ENCODE results near the gene SLC9A7.

SLC9A7 gene

GRCh38 chrX:46577221-46578005 lies 181.5 kb downstream of the SLC9A7 start:
- in situ Hi-C loops (cut with MboI; ENCODE audit: low sequenced_read_pairs, unreplicated experiment): loop anchor here (10.0 kb wide), 1 partner anchor 57 kb away; no protein-coding TSS in a partner anchor

DNA sequence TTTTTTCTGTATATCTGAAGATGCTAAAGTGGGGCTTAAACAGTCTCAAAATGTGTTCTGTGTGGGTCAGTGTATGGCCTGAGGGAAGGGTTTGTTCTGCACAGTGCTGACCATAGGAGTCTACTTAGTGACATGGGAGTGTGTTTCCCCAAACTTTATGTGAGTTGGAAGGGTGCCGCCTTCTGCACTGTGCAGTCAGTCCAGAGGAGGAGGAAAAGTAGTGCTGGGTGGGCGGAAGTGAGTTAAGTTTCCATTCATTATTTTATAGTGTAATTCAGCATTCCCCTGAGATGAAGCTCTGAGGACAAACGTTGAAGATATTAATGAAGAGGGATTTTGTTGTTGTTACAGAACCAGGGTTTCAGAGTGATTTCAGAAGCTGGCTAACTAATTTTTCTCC lies 182.5 kb downstream of the SLC9A7 start:
- in situ Hi-C loops (cut with MboI; ENCODE audit: low sequenced_read_pairs, unreplicated experiment): loop anchor here (10.0 kb wide), 1 partner anchor 58 kb away; no protein-coding TSS in a partner anchor
- TF ChIP-seq, protein P1, sequence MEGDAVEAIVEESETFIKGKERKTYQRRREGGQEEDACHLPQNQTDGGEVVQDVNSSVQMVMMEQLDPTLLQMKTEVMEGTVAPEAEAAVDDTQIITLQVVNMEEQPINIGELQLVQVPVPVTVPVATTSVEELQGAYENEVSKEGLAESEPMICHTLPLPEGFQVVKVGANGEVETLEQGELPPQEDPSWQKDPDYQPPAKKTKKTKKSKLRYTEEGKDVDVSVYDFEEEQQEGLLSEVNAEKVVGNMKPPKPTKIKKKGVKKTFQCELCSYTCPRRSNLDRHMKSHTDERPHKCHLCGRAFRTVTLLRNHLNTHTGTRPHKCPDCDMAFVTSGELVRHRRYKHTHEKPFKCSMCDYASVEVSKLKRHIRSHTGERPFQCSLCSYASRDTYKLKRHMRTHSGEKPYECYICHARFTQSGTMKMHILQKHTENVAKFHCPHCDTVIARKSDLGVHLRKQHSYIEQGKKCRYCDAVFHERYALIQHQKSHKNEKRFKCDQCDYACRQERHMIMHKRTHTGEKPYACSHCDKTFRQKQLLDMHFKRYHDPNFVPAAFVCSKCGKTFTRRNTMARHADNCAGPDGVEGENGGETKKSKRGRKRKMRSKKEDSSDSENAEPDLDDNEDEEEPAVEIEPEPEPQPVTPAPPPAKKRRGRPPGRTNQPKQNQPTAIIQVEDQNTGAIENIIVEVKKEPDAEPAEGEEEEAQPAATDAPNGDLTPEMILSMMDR (IDR thresholded peaks at IDR 0.05; ENCODE audit: borderline replicate concordance, control extremely low read depth, extremely low read depth, insufficient read depth, missing control alignments): no peak

More at GRCh38 chrX:46577221-46578005, 181.5 kb downstream of the SLC9A7 start:
- TF ChIP-seq, protein P1 (IDR thresholded peaks at IDR 0.05; ENCODE audit: borderline replicate concordance, control extremely low read depth, extremely low read depth, insufficient read depth, missing control alignments): no peak
- DNase-seq (ENCODE audit: low spot score): no peak

GRCh38 chrX:46575991-46576392 lies 182.9 kb downstream of the SLC9A7 start:
- DNase-seq (ENCODE audit: low spot score): no peak
- in situ Hi-C loops (cut with MboI; ENCODE audit: low sequenced_read_pairs, unreplicated experiment): loop anchor here (10.0 kb wide), 1 partner anchor 59 kb away; no protein-coding TSS in a partner anchor
- TF ChIP-seq, protein P1 (IDR thresholded peaks at IDR 0.05; ENCODE audit: borderline replicate concordance, control extremely low read depth, extremely low read depth, insufficient read depth, missing control alignments): no peak

More for the DNA sequence above, 182.5 kb downstream of the SLC9A7 start:
- no peak for DNase-seq (ENCODE audit: low spot score)

- in situ Hi-C loops (cut with MboI; ENCODE audit: low sequenced_read_pairs, unreplicated experiment): loop anchor here (10.0 kb wide), 1 partner anchor 59 kb away; no protein-coding TSS in a partner anchor
- TF ChIP-seq, protein P1 (IDR thresholded peaks at IDR 0.05; ENCODE audit: borderline replicate concordance, control extremely low read depth, extremely low read depth, insufficient read depth, missing control alignments): no peak
- no peak for DNase-seq (ENCODE audit: low spot score)
These were observed 183.3 kb downstream of the SLC9A7 start for GRCh38 chrX:46575586-46575985.

DNA sequence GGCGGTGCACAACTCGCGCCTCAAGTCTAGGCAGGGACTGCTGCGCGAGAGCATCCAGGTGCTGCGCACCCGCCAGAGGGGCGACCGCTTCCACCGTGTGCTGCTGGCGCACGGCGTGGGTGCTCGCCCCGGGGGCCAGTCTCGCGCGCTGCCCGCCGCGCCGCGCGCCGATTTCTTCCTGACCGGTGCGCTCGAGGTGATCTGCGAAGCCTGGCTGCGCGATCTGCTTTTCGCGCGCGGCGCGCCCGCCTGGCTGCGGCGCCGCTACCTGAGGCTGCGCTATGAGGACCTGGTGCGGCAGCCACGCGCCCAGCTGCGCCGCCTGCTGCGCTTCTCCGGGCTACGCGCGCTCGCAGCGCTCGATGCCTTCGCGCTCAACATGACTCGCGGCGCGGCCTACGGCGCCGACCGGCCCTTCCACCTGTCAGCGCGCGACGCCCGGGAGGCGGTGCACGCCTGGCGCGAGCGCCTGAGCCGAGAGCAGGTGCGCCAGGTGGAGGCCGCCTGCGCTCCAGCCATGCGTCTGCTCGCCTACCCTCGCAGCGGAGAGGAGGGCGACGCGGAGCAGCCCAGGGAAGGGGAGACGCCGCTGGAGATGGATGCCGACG lies 184.0 kb downstream of the SLC9A7 start:
- peak; percentile 45 for DNase-seq (ENCODE audit: low spot score)
- in situ Hi-C loops (cut with MboI; ENCODE audit: low sequenced_read_pairs, unreplicated experiment): loop anchor here (10.0 kb wide), 1 partner anchor 60 kb away; no protein-coding TSS in a partner anchor
- TF ChIP-seq, protein P1 (IDR thresholded peaks at IDR 0.05; ENCODE audit: borderline replicate concordance, control extremely low read depth, extremely low read depth, insufficient read depth, missing control alignments): peak; percentile 15

DNA sequence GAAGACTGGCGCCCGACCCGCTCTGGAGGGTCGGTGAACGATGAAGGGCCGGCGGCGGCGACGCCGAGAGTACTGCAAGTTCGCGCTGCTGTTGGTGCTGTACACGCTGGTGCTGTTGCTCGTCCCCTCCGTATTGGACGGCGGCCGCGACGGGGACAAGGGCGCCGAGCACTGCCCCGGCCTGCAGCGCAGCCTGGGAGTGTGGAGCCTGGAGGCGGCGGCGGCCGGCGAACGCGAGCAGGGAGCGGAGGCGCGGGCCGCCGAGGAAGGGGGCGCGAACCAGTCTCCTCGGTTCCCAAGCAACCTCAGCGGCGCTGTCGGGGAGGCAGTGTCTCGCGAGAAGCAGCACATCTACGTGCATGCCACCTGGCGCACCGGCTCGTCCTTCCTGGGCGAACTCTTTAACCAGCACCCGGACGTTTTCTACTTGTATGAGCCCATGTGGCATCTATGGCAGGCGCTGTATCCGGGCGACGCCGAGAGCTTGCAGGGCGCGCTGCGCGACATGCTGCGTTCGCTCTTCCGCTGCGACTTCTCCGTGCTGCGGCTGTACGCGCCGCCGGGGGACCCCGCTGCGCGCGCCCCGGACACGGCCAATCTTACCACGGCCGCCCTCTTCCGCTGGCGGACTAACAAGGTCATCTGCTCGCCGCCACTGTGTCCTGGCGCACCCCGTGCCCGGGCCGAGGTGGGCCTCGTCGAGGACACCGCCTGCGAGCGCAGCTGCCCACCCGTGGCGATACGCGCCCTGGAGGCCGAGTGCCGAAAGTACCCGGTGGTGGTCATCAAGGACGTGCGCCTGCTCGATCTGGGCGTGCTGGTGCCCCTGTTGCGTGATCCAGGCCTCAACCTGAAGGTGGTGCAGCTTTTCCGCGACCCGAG lies 184.8 kb downstream of the SLC9A7 start:
- TF ChIP-seq, protein P1 (IDR thresholded peaks at IDR 0.05; ENCODE audit: borderline replicate concordance, control extremely low read depth, extremely low read depth, insufficient read depth, missing control alignments): no peak
- DNase-seq (ENCODE audit: low spot score): peak; percentile 59
- in situ Hi-C loops (cut with MboI; ENCODE audit: low sequenced_read_pairs, unreplicated experiment): loop anchor here (10.0 kb wide), 1 partner anchor 61 kb away; no protein-coding TSS in a partner anchor
